Activated CD8-positive, alpha-beta memory T cell treated with anti-CD3 and anti-CD28 coated beads for 24 hours (primary cell): ENCODE data around the gene VTN.

Source experiments
- DNase-seq: peaks from one replicate; pipeline ENCODE4 v3.0.0-alpha.2; 2020

The VTN gene

GRCh38 chr17:28368306-28368831 lies 1.7 kb downstream of the VTN start:
- DNase-seq = no peak

- no peak for DNase-seq
Measured at GRCh38 chr17:28367641-28368305, 2.3 kb downstream of the VTN start.

GRCh38 chr17:28366605-28367004 lies 3.5 kb downstream of the VTN start:
- no peak for DNase-seq

GRCh38 chr17:28365487-28365886 lies 4.6 kb downstream of the VTN start:
- DNase-seq = no peak

- DNase-seq = no peak
Measured at GRCh38 chr17:28364665-28365363, 5.3 kb downstream of the VTN start, which contains the start of gene SEBOX. TSS of gene SEBOX (minus strand) at chr17:28365199. CDS start at chr17:28365151, 48 bp downstream.

- no peak for DNase-seq
Measured at GRCh38 chr17:28363776-28364650, 6.1 kb downstream of the VTN start.

- no peak for DNase-seq
Measured at GRCh38 chr17:28363186-28363585, 6.9 kb downstream of the VTN start.

- DNase-seq = no peak
Measured at GRCh38 chr17:28357901-28358197, 12.3 kb downstream of the VTN start.

GRCh38 chr17:28357061-28357900 lies 12.8 kb downstream of the VTN start, which contains the start of gene POLDIP2:
TSS of gene POLDIP2 (minus strand) at chr17:28357527. CDS start at chr17:28357448, 79 bp downstream.
- DNase-seq = peak; percentile 97

- DNase-seq = no peak
Measured at GRCh38 chr17:28350271-28350670, 19.8 kb downstream of the VTN start.

- no peak for DNase-seq
Measured at GRCh38 chr17:28348979-28349378, 21.1 kb downstream of the VTN start.

GRCh38 chr17:28347261-28347891 lies 22.7 kb downstream of the VTN start:
- DNase-seq = no peak

GRCh38 chr17:28346746-28347246 lies 23.3 kb downstream of the VTN start:
- DNase-seq = no peak

GRCh38 chr17:28346199-28346580 lies 23.9 kb downstream of the VTN start:
- DNase-seq = no peak

- no peak for DNase-seq
Measured at GRCh38 chr17:28345419-28346198, 24.5 kb downstream of the VTN start.

- no peak for DNase-seq
Measured at GRCh38 chr17:28344435-28344901, 25.6 kb downstream of the VTN start.

GRCh38 chr17:28344011-28344410 lies 26.1 kb downstream of the VTN start:
- DNase-seq = no peak

GRCh38 chr17:28343491-28343932 lies 26.6 kb downstream of the VTN start:
- DNase-seq = no peak

- DNase-seq = no peak
Measured at GRCh38 chr17:28342313-28342712, 27.8 kb downstream of the VTN start.

- no peak for DNase-seq
Measured at GRCh38 chr17:28341516-28341915, 28.6 kb downstream of the VTN start.

- DNase-seq = no peak
Measured at GRCh38 chr17:28340374-28340773, 29.7 kb downstream of the VTN start.
